SK-N-SH treated with all-trans-retinoic acid at 6 μM for 48 hours (cell line): ENCODE data around the gene CUEDC1.

ENCODE experiments used
- ATAC-seq: fragments of 200-7000 bp; cut with Tn5 transposase; 3 replicates; pipeline ENCODE4 v1.9.1; 2020; ENCODE audit warnings: mild to moderate bottlenecking, moderate library complexity
- ARNTL ChIP-seq: fragments of 450-650 bp; formaldehyde crosslinking; IDR thresholded peaks from 2 replicates; pipeline ENCODE4 v1.5.0; 2020; ENCODE audit warnings: low read depth, mild to moderate bottlenecking, moderate library complexity, borderline replicate concordance
- BACH2 ChIP-seq: fragments of 250-450 bp; sonication (Bioruptor Pico); IDR thresholded peaks from 2 replicates; pipeline ENCODE4 v1.9.0; 2021; ENCODE audit warnings: mild to moderate bottlenecking, borderline replicate concordance
- CSDC2 ChIP-seq: fragments of 250-450 bp; sonication (Bioruptor Pico); IDR thresholded peaks from 2 replicates; pipeline ENCODE4 v1.5.0; 2020; ENCODE audit warnings: mild to moderate bottlenecking, moderate library complexity
- ESRRG ChIP-seq: fragments of 250-450 bp; sonication (Bioruptor Pico); IDR thresholded peaks from 2 replicates; pipeline ENCODE4 v1.6.1; 2021; ENCODE audit warnings: mild to moderate bottlenecking
- GLIS3 ChIP-seq: fragments of 250-450 bp; sonication (Bioruptor Pico); IDR thresholded peaks from 2 replicates; pipeline ENCODE4 v1.5.0; 2020; ENCODE audit warnings: mild to moderate bottlenecking, moderate library complexity
- ISL1 ChIP-seq: fragments of 250-450 bp; sonication (Bioruptor Pico); IDR thresholded peaks from 2 replicates; pipeline ENCODE4 v2.1.2; 2022; ENCODE audit warnings: mild to moderate bottlenecking, moderate library complexity
- OSR1 ChIP-seq: fragments of 250-450 bp; sonication (Bioruptor Pico); IDR thresholded peaks from 2 replicates; pipeline ENCODE4 v1.8.0; 2022; ENCODE audit warnings: moderate library complexity, mild to moderate bottlenecking, inconsistent platforms
- RARB ChIP-seq: fragments of 250-450 bp; sonication (Bioruptor Pico); IDR thresholded peaks from 2 replicates; pipeline ENCODE4 v1.8.0; 2021; ENCODE audit warnings: mild to moderate bottlenecking, moderate library complexity
- TCF4 ChIP-seq: fragments of 250-450 bp; sonication (Bioruptor Pico); IDR thresholded peaks from 2 replicates; pipeline ENCODE4 v1.8.0; 2021; ENCODE audit warnings: mild to moderate bottlenecking, moderate library complexity, borderline replicate concordance
- TOX ChIP-seq: fragments of 250-450 bp; sonication (Bioruptor Pico); IDR thresholded peaks from 2 replicates; pipeline ENCODE4 v1.8.0; 2021; ENCODE audit warnings: mild to moderate bottlenecking, moderate library complexity, borderline replicate concordance
- ZC3H10 ChIP-seq: fragments of 250-450 bp; sonication (Bioruptor Pico); IDR thresholded peaks from 2 replicates; pipeline ENCODE4 v1.5.1; 2021; ENCODE audit warnings: mild to moderate bottlenecking, moderate library complexity
- ZFP3 ChIP-seq: fragments of 250-450 bp; sonication (Bioruptor Pico); IDR thresholded peaks from 2 replicates; pipeline ENCODE4 v1.5.0; 2020; ENCODE audit warnings: mild to moderate bottlenecking, moderate library complexity
- ZFP30 ChIP-seq: fragments of 450-650 bp; formaldehyde crosslinking; IDR thresholded peaks from 2 replicates; pipeline ENCODE4 v1.5.0; 2022; ENCODE audit warnings: mild to moderate bottlenecking, moderate library complexity
- ZNF565 ChIP-seq: fragments of 450-650 bp; formaldehyde crosslinking; conservative IDR thresholded peaks from 2 replicates; pipeline ENCODE4 v1.5.0; 2020; ENCODE audit warnings: low read depth, mild to moderate bottlenecking, moderate library complexity
- ZNF70 ChIP-seq: fragments of 450-650 bp; formaldehyde crosslinking; IDR thresholded peaks from 2 replicates; pipeline ENCODE4 v1.5.0; 2020; ENCODE audit warnings: mild to moderate bottlenecking, moderate library complexity
- ZNF8 ChIP-seq: fragments of 450-650 bp; formaldehyde crosslinking; IDR thresholded peaks from 2 replicates; pipeline ENCODE4 v1.5.0; 2020; ENCODE audit warnings: mild to moderate bottlenecking, moderate library complexity
- TF ChIP-seq, protein P1 (sequence below): fragments of 250-450 bp; sonication (Bioruptor Pico); IDR thresholded peaks from 2 replicates; pipeline ENCODE4 v1.5.1; 2020; ENCODE audit warnings: low read depth, mild to moderate bottlenecking, moderate library complexity
- TF ChIP-seq, protein P2 (sequence below): fragments of 250-450 bp; sonication (Bioruptor Pico); IDR thresholded peaks from 2 replicates; pipeline ENCODE4 v1.8.0; 2021; ENCODE audit warnings: low read depth, mild to moderate bottlenecking, moderate library complexity, borderline replicate concordance
- TF ChIP-seq, protein P3 (sequence below): fragments of 250-450 bp; sonication (Bioruptor Pico); IDR thresholded peaks from 2 replicates; pipeline ENCODE4 v1.5.1; 2021; ENCODE audit warnings: mild to moderate bottlenecking, moderate library complexity
- TF ChIP-seq, protein P4 (sequence below): fragments of 250-450 bp; sonication (Bioruptor Pico); IDR thresholded peaks from 2 replicates; pipeline ENCODE4 v1.8.0; 2020; ENCODE audit warnings: mild to moderate bottlenecking, moderate library complexity, borderline replicate concordance

Gene CUEDC1

DNA sequence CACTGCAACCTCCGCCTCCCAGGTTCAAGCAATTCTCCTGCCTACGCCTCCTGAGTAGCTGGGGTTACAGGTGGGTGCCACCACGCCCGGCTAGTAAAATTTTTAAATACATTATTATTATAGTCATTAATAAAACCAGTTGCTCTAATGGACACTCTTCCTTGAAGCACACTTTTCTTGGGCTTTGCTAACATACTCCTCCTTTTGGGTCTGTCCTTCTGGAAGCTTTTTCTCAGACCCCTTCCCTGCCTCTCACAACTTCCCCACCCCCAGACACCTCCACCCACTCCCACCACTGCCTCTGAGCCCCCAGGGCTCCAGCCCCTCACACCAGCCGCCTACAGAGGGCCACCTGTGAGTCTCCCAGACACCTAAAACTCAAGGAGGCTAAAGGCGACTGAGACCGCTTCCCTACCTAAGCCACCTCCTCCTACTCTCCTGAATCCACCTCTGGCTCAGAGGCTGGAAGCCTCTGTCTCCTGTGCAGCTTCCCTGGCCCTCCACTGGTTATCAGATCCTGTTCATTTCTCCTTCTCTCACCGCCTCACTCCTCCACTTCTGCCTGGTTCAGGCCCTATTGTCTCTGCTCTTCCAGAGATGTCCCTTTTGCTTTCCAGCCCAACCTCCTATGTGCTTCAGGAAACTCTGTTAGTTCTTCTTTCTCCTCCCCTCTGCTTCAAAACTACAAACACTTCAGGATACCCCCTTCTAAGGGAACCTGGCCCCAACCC lies 2.1 kb upstream of the CUEDC1 start:
- no peak for ATAC-seq
- no peak for TF ChIP-seq OSR1
- TF ChIP-seq, protein P1, sequence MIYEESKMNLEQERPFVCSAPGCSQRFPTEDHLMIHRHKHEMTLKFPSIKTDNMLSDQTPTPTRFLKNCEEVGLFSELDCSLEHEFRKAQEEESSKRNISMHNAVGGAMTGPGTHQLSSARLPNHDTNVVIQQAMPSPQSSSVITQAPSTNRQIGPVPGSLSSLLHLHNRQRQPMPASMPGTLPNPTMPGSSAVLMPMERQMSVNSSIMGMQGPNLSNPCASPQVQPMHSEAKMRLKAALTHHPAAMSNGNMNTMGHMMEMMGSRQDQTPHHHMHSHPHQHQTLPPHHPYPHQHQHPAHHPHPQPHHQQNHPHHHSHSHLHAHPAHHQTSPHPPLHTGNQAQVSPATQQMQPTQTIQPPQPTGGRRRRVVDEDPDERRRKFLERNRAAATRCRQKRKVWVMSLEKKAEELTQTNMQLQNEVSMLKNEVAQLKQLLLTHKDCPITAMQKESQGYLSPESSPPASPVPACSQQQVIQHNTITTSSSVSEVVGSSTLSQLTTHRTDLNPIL (CRISPR knock-in tag): no peak
- TF ChIP-seq TOX (CRISPR knock-in tag): no peak
- TF ChIP-seq ZFP30: no peak
- TF ChIP-seq RARB: no peak
- TF ChIP-seq, protein P2, sequence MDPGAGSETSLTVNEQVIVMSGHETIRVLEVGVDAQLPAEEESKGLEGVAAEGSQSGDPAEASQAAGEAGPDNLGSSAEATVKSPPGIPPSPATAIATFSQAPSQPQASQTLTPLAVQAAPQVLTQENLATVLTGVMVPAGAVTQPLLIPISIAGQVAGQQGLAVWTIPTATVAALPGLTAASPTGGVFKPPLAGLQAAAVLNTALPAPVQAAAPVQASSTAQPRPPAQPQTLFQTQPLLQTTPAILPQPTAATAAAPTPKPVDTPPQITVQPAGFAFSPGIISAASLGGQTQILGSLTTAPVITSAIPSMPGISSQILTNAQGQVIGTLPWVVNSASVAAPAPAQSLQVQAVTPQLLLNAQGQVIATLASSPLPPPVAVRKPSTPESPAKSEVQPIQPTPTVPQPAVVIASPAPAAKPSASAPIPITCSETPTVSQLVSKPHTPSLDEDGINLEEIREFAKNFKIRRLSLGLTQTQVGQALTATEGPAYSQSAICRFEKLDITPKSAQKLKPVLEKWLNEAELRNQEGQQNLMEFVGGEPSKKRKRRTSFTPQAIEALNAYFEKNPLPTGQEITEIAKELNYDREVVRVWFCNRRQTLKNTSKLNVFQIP (CRISPR knock-in tag): no peak
- no peak for TF ChIP-seq ISL1 (CRISPR knock-in tag)
- no peak for TF ChIP-seq ZNF8
- TF ChIP-seq, protein P3, sequence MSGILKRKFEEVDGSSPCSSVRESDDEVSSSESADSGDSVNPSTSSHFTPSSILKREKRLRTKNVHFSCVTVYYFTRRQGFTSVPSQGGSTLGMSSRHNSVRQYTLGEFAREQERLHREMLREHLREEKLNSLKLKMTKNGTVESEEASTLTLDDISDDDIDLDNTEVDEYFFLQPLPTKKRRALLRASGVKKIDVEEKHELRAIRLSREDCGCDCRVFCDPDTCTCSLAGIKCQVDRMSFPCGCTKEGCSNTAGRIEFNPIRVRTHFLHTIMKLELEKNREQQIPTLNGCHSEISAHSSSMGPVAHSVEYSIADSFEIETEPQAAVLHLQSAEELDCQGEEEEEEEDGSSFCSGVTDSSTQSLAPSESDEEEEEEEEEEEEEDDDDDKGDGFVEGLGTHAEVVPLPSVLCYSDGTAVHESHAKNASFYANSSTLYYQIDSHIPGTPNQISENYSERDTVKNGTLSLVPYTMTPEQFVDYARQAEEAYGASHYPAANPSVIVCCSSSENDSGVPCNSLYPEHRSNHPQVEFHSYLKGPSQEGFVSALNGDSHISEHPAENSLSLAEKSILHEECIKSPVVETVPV (CRISPR knock-in tag): no peak
- no peak for TF ChIP-seq ZNF565 (CRISPR knock-in tag)
- TF ChIP-seq ARNTL (CRISPR knock-in tag): no peak
- no peak for TF ChIP-seq ESRRG (CRISPR knock-in tag)

DNA sequence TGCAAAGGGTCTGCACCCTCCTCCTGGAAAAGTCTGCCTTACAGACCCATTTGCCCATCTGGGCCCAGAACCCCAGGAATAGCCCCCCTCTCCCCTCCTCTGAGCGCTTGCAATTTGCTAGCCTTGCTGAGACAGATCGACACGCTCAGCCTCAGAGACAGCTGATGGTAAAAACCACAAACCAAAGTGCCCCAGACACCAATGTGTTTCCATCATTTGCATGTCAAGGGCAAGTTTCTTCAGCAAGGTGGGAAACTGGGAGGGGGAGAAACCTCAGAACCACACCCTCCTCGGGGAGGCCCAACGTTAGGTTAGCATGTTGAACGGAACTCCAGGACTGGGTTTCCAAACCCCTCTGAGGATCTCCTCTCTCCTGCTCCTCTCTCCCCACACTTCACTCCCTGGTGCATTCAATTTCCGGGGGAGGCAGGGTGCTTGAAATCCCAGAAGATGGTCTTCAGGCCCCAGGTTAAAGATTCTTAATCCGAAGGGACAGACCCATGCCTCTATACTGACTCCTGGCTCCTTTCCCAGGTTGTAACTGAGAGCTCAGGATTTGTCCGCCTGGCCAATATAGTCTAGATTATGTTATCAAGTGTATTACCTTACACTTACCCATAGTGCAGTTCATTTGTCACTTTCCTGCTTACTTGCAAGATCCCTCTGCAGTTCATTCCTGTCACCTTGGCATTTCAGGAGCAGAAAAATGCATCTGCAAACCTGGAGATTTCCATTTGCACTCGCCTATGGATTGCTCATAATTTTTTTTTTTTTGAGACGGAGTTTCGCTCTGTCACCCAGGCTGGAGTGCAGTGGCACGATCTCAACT lies 1.3 kb upstream of the CUEDC1 start:
- ATAC-seq: no peak

DNA sequence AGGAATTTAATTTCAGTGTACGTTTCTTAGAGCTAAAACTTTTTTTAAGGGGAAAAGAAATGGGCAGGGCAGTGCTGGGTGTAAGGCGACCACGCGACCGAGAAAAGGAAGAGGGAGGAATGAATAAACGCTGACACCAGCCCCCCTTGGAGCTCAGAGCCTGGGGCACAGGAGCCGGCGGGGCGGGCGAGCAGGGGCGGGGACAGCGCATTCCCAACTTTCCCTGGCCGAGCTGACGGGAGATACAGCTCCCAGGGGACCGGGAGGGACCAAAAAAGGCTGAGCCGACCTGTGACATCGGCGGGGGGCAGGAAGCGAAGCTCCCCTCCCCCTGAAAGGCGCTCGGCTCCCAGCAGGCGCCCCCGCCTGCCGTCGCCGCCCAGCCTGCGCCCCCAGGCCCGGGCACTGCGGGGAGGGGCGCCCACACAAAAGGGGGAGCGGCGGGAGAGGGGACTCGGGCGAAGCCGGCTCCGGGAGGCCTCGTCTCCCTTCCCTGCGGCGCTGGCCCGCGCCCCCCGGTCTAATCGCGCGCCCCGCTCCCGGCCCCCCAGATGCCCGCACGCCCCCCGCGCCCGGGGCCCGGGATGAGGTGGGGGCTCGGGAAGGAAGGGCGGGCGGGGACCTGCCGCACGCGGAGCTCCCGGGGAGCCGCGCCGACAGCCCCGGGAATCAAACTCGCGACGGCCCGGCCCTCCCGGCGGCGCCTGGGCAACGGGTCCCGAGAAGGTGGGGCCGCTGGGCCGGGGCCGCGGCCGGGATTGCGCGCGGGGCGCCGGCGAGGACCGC lies 622 bp downstream of the CUEDC1 start:
- TF ChIP-seq BACH2 (CRISPR knock-in tag) (no peak), ARNTL (CRISPR knock-in tag) (no peak), CSDC2 (CRISPR knock-in tag) (no peak), ISL1 (CRISPR knock-in tag) (no peak), ZC3H10 (no peak)
- TF ChIP-seq, protein P4, sequence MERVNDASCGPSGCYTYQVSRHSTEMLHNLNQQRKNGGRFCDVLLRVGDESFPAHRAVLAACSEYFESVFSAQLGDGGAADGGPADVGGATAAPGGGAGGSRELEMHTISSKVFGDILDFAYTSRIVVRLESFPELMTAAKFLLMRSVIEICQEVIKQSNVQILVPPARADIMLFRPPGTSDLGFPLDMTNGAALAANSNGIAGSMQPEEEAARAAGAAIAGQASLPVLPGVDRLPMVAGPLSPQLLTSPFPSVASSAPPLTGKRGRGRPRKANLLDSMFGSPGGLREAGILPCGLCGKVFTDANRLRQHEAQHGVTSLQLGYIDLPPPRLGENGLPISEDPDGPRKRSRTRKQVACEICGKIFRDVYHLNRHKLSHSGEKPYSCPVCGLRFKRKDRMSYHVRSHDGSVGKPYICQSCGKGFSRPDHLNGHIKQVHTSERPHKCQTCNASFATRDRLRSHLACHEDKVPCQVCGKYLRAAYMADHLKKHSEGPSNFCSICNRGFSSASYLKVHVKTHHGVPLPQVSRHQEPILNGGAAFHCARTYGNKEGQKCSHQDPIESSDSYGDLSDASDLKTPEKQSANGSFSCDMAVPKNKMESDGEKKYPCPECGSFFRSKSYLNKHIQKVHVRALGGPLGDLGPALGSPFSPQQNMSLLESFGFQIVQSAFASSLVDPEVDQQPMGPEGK (CRISPR knock-in tag): peak; percentile 72; the same call in 1 of the 2 replicates
- TF ChIP-seq, all 23 proteins: peak for 1
- ATAC-seq: peak; percentile 63

More for the DNA sequence above, 1.3 kb upstream of the CUEDC1 start:
- TF ChIP-seq BACH2 (CRISPR knock-in tag) (no peak), ESRRG (CRISPR knock-in tag) (no peak), ZFP3 (CRISPR knock-in tag) (no peak), RARB (no peak), GLIS3 (no peak), ZC3H10 (no peak), TOX (CRISPR knock-in tag) (no peak), ZNF8 (no peak), CSDC2 (CRISPR knock-in tag) (no peak), ZNF70 (CRISPR knock-in tag) (no peak), TCF4 (CRISPR knock-in tag) (no peak), ZFP30 (no peak)
- TF ChIP-seq, protein P3 (CRISPR knock-in tag): no peak
